HG02610 (cell line): ENCODE data around the gene ECM1.

Experiments
- ATAC-seq: cut with Tn5 transposase; IDR thresholded peaks from one replicate; pipeline ENCODE4 v1.9.1; 2021; ENCODE audit warnings: mild to moderate bottlenecking, moderate library complexity; ENCODE audit not compliant: unreplicated experiment

Gene ECM1

GRCh38 chr1:150557065-150557600 lies 49.2 kb downstream of the ECM1 start:
- ATAC-seq = no peak

- ATAC-seq = no peak
These were observed 49.9 kb downstream of the ECM1 start for GRCh38 chr1:150557813-150558212.

GRCh38 chr1:150558303-150558704 lies 50.4 kb downstream of the ECM1 start:
- ATAC-seq = no peak

- ATAC-seq = no peak
These were observed 51.1 kb downstream of the ECM1 start for GRCh38 chr1:150558761-150559655.

GRCh38 chr1:150559656-150560010 lies 51.7 kb downstream of the ECM1 start:
- no peak for ATAC-seq

- ATAC-seq = no peak
These were observed 52.1 kb downstream of the ECM1 start for GRCh38 chr1:150560011-150560438.

GRCh38 chr1:150560576-150561253 lies 52.8 kb downstream of the ECM1 start:
- ATAC-seq = peak; percentile 25

GRCh38 chr1:150561254-150561973 lies 53.5 kb downstream of the ECM1 start:
- ATAC-seq = peak; percentile 15

- ATAC-seq = peak; percentile 39
These were observed 54.1 kb downstream of the ECM1 start for GRCh38 chr1:150561974-150562445.

- ATAC-seq = peak; percentile 30
These were observed 54.8 kb downstream of the ECM1 start for GRCh38 chr1:150562446-150563339.
